HFF-Myc (cell line): ENCODE measurements around the gene STX19.

Experiments used
- DNase-seq: peaks from one replicate; pipeline ENCODE4 v3.0.0-alpha.2; 2011; ENCODE audit warnings: low read depth; ENCODE audit errors: extremely low read depth
- H3K4me3 ChIP-seq: replicated peaks from 2 replicates; pipeline ENCODE4 v1.5.1; 2011; ENCODE audit warnings: low read depth, mild to moderate bottlenecking, control low read depth, low read length
- TF ChIP-seq, protein P1 (sequence below): IDR thresholded peaks from 2 replicates; pipeline ENCODE4 v1.5.1; 2012; ENCODE audit warnings: mild to moderate bottlenecking, low read depth, low read length, control low read depth; ENCODE audit errors: missing control alignments

The STX19 gene

DNA sequence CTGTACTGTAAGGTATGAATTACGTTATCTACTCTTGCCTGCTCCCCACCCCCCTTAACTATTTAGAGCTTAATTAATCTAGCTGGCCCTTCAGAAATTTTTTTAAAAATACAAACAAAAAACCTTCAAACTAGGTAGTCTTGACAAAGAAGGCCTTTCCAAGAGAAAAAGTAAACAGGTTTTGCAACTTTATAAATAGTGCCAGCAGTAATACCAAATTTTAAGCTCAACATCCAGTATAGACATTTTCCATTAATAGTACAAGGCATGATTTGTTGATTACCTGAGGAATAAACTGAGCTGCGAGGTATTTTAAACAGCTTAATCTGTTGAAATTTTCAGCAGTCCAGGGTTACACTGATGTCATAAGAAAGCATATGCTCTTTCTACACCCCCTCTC lies 20.1 kb downstream of the STX19 start:
- H3K4me3 ChIP-seq = no peak overlapping the region
- no peak for DNase-seq
- TF ChIP-seq, protein P1, sequence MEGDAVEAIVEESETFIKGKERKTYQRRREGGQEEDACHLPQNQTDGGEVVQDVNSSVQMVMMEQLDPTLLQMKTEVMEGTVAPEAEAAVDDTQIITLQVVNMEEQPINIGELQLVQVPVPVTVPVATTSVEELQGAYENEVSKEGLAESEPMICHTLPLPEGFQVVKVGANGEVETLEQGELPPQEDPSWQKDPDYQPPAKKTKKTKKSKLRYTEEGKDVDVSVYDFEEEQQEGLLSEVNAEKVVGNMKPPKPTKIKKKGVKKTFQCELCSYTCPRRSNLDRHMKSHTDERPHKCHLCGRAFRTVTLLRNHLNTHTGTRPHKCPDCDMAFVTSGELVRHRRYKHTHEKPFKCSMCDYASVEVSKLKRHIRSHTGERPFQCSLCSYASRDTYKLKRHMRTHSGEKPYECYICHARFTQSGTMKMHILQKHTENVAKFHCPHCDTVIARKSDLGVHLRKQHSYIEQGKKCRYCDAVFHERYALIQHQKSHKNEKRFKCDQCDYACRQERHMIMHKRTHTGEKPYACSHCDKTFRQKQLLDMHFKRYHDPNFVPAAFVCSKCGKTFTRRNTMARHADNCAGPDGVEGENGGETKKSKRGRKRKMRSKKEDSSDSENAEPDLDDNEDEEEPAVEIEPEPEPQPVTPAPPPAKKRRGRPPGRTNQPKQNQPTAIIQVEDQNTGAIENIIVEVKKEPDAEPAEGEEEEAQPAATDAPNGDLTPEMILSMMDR = no peak

DNA sequence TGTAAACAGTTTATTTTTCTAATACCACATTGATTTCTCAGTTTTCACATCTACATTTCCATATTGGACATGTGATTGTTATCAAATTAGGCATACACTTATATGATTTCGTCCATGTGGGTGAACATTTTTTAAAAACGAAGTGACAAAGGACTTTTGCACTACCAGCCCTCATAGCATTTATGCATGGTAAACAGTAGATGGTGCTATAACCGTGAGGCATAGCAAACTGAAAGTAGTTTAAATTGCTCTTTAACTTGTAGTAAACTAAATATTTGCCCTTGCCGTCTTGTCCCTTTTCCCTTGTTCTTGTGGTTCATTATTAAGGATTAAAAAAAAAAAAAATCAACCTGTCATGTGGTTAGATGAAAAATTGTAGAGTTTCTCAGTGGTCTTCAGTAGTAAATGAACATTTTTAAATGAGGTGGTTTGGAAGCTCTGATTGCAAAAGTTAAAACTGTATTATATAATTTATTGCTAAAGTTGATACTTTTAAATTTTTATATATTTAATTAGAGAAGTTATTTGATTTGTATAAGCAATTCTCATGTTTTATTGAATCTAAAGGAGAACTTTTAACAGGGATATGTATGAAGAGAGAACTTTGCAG lies 24.0 kb downstream of the STX19 start:
- TF ChIP-seq, protein P1 = peak; percentile 65
- H3K4me3 ChIP-seq = no peak overlapping the region
- peak; percentile 56 for DNase-seq

DNA sequence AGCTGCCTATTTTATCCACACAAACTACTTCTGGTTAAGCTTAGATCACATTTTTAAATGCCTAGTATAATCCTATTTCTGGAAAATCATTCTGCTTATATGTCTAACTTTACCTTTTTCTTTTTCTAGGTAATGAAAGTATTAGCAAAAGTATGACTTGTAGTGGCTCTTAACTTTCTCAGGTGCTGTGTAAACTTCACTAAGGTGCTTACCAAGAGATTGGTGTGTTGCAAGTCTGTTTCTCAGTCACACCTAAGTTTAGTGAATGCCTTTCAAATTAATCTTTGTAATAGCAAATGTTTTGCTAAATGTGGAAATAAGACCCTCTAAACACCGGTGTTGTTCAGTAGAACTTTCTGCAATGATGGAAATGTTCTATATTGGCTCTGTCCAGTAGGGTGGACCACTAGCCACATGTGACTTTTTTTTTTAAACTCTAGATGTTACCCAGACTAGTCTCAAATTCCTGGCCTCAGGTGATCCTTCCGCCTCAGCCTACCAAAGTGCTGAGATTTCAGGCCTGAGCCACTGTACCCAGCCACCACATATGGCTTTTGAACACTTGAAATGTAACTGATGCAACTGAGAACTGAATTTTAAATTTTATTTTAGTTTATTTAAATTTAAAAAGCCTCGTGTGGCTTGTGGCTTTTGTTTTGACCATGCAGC lies 26.4 kb downstream of the STX19 start:
- TF ChIP-seq, protein P1 = no peak
- no peak for DNase-seq
- no peak overlapping the region for H3K4me3 ChIP-seq

DNA sequence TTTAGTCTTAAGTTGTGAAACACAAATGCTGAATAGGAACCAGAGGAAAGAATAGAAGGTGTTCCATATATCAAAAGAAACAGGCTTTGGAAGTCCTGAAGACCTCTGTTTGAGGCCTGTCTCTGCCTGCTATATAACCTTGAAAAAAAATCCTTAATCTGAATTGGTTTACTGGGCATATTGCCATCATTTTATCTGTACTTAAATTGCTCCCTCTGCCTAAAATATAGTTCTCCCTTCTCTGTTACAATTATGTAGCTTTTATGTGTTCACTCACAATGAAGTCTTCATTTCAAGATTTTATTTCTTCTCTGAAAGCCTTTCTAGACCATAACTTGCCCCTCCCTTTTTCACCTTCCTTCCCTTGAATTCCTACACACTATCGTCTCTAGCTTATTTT lies 27.2 kb downstream of the STX19 start:
- TF ChIP-seq, protein P1 = no peak
- no peak overlapping the region for H3K4me3 ChIP-seq
- DNase-seq = no peak

DNA sequence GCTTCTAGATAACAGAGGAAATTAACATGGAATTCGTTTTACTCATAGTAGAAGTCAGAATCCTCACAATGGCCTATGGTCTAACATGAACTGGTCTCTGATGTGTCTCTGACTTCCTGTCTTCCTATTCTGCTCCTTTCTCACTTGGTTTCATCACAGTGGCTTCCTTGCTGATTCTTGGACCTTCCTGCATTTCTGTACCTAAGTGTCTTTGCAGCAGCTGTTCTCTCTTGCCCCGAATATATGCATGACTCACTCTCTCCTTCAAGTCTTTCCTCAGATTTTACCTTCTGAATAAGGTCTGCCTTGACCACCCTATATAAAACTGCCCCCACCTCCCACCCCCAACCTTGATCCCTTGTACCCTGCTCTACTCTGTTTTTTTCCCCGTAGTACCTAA lies 34.3 kb downstream of the STX19 start:
- no peak overlapping the region for H3K4me3 ChIP-seq
- no peak for DNase-seq
- TF ChIP-seq, protein P1 = no peak

DNA sequence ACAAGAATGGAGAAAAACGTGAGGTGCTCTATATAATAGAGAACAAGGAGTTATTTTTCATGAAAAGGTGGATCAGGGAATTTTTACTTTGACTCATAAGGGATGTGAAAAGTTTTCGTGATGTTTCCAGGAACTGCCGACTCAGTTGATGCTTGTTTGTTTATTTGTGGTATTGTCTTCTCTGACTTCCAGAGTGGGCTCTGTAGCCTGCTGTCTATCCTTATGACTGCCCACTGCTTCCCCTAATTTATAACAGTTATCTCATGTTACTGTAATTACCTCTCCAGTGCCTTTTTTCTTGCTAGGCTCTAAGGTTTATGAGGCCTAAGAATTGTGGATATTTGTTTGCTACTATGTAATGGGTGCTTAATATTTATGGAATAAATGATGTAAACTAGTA lies 36.2 kb downstream of the STX19 start:
- no peak overlapping the region for H3K4me3 ChIP-seq
- TF ChIP-seq, protein P1 = no peak
- no peak for DNase-seq
